Measurements from ENCODE around the gene TNN.
"Not testable (repeated sequence)": the region's sequence is repeated elsewhere in the genome, so short reads cannot be mapped to it uniquely, and the experiment has no call there.

Gene TNN

DNA sequence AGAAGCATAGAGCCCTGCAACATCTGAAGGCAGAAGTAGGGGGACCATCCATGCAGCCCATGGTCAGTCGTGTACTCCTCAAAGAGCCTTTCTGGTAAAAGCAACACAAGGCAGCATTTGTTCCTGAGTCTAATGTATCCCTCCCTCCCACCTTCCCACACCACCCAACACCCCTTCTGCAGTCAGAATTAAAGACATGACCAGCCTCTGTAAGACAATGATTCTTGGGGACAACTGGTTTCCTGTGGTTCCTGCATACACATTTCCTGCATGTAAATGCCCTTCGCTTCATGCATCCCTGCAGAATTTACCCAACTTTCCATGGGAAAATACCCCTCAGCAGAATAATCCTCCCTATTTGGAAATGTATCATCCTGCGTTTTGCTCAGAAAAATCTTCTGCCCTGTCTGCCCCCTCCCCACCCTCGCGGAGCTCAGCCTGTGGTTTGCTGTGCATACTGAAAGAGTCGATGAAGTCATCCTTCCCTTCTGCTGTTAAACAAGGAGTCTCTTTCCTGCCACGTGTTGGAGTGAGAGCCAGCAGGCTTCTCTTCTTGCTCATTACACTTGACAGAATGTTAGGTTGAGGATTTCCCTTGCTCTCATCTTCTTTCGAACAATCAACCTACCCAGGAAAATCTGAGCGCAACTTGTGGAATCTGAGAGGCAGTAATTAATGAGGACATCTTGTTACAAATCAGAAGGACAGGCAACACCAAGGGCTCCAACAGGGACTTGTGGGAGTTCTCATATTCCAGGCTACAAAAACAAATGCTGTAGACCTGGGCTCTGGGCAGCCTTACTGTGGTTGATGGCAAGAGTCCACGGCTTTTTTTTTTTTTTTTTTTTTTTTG lies 4.7 kb downstream of the TNN start:
- DNase-seq (ENCODE audit: low read depth), result peak; percentile 53

DNA sequence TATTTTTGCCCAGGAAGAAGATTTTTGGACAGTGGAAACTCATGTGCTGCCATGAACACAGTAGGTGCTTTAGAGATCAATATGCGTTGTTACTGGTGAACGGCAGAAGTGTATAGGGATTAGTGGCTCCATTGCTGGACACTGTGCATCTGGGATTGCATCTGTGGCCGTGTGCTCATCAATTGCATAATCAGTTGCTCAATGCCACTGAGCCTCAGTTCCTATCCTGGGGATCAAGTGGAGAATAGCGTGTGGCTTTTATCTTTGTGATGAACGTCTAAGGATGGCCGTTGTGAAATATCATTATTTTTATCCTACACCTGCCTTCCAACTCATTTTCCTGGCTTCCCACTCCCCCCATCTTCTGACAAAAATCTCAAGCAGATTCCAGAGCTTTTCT lies 5.4 kb downstream of the TNN start:
- DNase-seq (ENCODE audit: low read depth), result peak; percentile 16

DNA sequence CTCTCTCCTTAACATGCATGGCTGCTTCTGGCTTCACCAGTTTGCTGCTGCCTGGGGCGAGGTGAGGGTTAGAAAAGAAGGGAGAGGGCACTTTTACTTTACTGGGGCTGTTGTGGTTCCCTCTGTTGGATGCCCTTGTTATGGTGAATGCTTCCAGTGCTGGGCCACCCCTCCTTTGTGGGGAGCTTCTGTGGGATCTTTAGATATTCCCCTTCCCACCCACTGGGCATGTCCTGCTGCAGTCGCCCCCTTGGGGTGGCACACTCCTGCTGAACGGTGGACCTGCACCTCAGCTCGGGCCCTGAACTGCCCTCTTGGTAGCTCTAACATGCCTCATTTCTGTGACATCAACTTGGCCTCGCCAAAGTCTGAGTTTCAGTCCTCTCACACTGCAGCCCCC lies 6.0 kb downstream of the TNN start:
- no peak for DNase-seq (ENCODE audit: low read depth)

DNA sequence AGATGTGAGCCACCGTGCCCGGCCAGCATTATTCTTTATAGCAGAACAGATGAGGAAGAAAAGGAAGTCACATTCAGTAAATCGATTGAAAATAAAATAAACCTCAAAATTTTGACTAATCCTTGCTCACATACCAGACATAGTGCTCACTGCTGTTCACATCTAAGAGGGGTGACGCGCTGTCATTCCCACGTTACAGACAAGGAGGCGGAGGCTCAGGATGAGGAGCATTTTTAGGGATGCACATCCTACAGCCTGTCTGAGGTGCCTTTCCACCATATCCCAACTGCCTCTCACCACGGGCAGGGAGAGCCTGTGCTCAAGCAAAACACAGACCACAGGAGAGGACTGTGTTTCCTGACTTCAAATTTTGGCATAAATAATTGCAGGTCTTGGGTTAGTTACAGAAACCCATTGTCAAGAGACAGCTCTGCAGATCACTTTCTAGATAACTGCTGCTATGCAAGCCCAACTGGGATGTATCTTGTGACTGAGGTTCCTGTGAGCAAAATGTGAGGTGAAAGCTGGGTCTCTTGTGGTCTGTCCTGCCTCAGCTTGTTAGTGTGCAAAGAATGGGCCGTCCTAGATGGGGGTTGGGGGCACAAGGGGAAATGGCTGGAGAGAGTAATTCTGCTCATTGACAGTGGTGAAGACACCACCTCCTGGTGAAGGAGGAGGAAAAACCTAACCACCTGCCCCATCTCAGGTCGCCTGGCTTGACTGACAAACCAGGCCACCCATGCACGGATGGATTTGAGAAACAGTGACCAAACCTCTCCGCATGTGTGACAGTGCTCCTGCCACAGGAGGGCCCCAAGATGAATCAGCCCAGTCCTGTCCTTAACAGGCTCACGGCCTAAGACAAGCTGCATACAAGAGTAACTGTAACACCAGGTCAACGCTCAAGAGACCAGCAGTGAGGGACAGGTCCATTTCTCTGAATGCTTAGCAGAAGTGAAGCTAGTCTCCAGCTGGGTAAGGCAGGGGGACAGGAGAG lies 8.2 kb downstream of the TNN start:
- DNase-seq (ENCODE audit: low read depth), result no peak

DNA sequence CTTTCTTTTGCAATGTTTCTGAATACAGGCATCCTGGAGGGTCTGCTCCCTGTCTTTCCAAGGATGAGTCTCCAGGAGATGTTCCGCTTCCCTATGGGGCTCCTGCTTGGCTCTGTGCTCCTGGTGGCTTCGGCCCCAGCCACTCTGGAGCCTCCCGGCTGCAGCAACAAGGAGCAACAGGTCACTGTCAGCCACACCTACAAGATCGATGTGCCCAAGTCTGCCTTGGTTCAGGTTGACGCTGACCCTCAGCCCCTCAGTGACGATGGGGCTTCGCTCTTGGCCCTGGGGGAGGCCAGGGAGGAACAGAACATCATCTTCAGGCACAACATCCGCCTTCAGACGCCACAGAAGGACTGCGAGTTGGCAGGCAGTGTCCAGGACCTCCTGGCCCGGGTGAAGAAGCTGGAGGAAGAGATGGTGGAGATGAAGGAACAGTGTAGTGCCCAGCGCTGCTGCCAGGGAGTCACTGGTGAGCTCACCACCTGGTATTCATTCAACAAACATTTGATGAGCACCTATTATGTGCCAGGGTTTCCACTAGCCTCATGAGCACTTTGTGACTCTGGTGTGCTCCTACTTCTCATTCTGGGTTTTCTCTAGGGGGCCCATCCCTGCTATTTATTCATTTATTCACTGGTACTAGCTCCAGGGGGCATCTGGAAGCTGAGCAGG lies 9.9 kb downstream of the TNN start:
- DNase-seq (ENCODE audit: low read depth), result no peak

DNA sequence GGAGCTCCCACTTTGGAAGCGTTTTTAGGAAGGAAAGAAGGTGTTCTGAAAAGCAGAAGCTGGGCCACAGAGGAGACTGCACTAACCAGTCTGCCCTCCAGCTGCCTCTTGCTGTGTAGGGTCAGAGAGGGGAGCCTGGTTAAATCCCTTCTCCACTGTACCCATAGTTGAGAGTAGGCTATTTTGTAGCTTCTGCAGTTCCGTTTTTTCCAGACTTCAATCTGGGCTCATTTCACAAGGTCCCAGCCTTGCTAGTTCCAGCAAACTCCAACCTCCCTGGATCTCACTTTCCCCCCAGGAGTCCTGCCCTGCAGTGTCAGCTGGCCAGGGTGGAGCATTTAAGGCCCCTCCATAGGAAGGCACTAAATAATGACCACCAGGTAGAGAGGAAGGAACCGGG lies 11.0 kb downstream of the TNN start:
- no peak for DNase-seq (ENCODE audit: low read depth)

DNA sequence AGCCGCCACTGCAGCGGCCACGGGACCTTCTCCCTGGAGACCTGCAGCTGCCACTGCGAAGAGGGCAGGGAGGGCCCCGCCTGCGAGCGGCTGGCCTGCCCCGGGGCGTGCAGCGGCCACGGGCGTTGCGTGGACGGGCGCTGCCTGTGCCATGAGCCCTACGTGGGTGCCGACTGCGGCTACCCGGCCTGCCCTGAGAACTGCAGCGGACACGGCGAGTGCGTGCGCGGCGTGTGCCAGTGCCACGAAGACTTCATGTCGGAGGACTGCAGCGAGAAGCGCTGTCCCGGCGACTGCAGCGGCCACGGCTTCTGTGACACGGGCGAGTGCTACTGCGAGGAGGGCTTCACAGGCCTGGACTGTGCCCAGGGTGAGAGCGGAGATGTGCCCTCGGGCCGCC lies 11.7 kb downstream of the TNN start:
- no peak for DNase-seq (ENCODE audit: low read depth)

DNA sequence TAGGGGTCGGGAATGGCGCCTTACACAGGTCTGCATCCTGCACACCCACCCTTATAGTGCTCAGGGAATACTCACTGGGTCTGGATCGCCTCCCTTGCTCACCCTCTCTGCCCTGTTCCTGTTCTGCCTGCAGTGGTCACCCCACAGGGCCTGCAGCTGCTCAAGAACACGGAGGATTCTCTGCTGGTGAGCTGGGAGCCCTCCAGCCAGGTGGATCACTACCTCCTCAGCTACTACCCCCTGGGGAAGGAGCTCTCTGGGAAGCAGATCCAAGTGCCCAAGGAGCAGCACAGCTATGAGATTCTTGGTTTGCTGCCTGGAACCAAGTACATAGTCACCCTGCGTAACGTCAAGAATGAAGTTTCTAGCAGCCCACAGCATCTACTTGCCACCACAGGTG lies 12.4 kb downstream of the TNN start:
- DNase-seq (ENCODE audit: low read depth), result no peak

DNA sequence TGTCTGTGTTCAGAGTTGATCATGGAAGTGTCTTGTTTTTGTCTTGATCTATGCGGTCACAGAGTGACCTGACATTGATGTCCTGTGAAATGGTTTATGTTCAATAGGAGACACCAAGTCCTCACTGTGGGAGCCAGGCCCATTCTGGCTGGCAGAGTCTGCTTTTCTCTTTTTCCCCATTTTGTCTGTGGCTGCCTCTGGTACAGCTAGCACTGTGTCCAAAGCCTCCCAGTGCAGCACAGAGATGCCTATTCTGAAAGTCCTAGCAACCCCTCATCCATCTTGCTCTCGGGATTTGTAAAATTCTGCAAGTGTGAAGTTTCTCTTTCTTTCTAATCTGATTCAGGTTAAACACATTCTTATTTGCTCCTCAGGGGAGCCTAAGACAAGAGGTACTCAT lies 14.3 kb downstream of the TNN start:
- DNase-seq (ENCODE audit: low read depth), result no peak

DNA sequence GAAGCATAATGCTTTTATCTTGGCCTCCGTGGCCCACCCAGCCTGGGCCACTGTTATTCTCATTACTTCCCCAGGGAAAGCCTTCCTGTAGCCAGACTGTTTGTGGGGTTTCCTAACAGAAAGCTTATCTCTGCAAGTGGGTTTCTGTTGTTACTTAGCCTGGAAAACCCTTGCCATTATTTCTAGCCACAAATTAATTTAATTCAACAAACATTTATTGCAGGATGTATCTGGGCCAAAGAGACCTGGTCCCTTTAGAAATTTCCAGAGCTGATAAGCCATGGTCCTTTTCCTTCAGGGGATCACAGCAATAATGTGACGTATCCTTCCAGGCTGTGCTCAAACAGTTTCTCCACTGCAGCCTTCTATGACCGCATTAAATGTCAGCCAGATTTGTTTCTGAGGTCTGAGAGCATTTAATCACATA lies 20.9 kb downstream of the TNN start:
- DNase-seq (ENCODE audit: low read depth), result no peak

DNA sequence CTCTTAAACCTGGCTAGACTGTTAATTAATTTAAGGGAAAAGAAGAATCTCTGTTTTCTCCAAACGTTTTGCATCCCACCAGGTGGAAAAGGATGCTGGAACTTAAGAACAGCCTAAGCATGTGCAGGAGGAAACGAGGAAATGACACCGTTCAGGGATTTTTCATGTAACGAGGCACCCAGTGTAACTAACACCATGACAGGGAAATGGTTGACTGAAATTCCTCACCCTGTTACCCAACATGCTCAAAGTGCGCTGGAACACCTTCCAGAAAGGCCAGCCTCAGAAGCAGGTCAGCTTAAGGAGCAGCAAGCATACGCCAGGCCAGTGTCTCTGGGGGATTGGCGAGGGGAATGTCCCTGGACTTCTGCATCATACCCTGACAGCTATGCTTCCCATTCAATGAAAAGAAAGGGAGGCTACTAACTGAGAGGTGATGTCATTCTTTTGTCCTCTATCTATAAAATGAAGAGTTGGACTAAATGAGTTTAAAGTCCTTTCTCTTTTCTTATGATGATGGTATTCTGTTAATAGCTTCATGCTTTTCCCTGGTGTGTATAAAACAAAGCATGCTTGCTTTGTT lies 21.6 kb downstream of the TNN start:
- DNase-seq (ENCODE audit: low read depth), result no peak

DNA sequence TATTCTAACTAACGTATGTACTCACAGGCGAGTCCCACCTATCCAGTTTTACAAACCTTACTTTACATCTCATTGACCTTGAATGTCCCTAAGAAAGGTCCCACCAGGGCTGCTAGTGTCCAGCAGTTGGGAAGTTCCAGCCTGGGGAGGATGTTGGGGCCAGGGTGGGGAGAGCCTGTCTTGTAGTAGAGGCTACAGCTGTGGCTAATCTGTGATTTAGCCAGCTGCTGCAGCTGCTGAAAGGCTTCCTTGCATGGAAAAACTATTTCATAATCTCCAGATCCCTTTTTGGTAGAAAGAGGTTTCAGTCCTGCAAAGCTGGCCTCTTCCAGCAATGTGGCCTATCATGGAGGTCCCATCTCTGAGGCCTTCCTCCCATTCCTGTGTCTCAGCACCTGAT lies 23.1 kb downstream of the TNN start:
- no peak for DNase-seq (ENCODE audit: low read depth)

DNA sequence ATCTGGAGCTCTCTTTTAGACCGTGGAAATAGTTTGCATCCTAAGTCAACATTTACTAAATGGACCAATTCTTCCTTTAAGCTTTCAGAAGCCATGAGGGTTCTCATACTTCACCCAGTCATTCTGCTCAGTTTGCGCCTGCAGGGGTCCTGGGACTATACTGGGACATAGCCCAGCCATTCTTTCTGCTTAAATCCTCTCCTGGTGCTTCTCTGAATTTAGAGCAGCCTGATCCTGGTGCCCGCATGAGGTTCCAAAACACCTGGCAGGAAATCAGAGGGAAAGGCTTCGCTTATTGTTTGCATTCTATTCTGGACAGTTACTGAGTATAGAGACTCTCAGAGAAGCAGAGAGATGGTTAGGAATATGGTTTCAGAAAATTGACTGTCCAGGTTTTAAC lies 27.0 kb downstream of the TNN start:
- no peak for DNase-seq (ENCODE audit: low read depth)

DNA sequence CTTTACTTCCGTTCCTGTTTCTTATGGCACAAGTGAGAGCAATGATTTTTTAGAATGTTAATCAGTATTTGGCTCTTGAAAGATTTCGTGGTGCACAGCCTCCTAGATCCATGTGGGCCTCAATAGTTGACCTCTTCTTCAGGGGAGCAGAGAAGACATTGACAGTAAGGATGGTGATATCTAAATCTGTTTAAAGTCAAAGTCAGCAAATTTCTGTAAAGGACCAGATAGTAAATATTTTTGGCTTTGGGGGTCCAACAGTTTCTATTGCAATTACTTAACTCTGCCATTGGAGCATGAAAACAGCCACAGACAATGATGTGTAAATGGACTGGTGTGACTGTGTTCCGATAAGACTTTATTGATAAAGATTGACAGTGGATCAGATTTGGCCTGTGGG lies 27.4 kb downstream of the TNN start:
- DNase-seq (ENCODE audit: low read depth), result no peak

DNA sequence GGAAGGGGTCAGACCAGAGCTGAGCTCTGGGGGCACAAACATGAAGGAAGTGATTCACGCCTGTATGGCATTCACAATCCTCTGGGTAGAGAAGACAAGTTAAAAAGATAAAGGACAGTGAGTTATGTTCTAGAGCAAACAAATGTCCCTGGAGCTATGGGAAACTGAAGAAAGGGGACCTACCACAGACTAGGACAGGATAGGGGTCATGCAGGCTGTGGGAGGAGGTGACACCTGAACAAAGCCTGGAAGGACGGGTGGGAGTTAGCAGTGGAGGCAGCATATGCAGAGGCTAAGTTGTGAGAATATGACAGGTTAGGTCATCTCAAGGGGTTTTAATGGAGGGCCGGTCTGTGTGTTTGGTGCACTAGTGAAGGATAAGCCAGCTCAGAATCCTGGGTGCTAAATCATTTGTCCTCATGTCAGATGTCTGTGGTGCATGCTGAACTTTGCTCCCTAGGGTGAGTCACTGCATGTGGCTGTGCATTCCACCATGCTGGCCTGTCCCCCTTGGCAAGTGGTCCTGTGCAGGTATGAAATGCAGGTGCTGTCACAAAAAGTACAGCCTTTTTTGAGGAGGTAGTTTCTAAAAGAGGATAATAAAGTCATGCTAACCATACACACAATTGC lies 28.5 kb downstream of the TNN start:
- DNase-seq (ENCODE audit: low read depth), result no peak

DNA sequence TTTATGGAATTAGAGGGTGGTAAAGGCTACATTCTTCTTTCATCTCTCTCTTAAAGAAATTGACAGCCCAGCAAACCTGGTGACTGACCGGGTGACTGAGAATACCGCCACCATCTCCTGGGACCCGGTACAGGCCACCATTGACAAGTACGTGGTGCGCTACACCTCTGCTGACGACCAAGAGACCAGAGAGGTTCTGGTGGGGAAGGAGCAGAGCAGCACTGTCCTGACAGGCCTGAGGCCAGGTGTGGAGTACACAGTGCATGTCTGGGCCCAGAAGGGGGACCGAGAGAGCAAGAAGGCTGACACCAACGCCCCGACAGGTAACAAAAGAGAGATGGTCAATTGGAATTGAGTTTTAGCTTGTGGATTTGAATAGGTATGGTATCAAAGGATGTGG lies 29.7 kb downstream of the TNN start:
- DNase-seq (ENCODE audit: low read depth), result no peak

DNA sequence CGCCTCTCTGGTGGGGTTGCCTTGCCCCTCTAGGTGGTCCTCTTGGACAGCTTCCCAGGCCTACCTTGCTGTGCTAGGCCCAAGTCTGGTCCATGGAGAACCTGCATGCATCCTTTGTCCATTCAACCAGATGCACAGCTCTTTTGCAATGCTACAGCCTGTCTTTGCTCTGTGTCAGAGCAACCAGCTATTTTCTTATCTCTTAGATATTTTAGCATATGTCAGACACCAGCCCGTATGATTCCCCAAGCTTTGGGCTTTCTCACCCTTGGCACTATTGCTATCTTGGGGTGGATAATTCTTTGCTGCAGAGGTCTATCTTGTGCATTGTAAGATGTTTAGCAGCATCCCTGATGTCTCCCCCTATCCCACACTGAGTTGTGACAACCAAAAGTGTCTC lies 32.3 kb downstream of the TNN start:
- DNase-seq (ENCODE audit: low read depth), result no peak

DNA sequence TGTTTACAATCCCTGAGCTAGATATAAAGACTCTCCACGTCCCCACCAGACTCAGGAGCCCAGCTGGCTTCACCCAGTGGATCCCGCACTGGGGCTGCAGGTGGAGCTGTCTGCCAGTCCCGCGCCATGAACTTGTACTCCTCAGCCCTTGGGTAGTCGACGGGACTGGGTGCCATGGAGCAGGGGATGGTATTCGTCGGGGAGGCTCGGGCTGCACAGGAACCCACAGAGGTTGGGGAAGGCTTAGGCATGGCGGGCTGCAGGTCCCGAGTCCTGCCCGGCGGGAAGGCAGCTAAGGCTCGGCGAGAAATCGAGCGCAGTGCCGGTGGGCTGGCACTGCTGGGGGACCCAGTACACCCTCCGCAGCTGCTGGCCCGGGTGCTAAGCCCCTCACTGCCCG lies 34.5 kb downstream of the TNN start:
- not testable (repeated sequence) for DNase-seq (ENCODE audit: low read depth)

DNA sequence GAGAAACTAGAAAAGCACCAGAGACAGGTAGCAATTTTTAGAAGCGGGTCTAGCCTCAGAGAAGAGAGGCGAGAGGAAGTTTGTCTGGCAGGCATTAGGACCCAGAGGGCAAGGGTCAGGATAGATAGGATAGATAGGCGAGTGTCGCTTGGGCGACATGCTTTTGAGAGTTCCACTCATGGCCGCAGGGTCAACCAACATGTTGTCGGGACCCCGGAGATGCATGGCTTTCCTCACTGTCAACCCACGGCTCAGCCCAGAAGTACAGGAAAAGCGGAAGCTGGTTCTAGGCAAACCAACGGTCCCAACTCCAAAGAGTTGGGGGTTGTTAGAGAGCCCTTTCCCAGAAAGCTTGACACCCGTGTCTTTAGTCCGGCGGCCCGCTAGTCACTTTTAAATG lies 38.9 kb downstream of the TNN start:
- not testable (repeated sequence) for DNase-seq (ENCODE audit: low read depth)

DNA sequence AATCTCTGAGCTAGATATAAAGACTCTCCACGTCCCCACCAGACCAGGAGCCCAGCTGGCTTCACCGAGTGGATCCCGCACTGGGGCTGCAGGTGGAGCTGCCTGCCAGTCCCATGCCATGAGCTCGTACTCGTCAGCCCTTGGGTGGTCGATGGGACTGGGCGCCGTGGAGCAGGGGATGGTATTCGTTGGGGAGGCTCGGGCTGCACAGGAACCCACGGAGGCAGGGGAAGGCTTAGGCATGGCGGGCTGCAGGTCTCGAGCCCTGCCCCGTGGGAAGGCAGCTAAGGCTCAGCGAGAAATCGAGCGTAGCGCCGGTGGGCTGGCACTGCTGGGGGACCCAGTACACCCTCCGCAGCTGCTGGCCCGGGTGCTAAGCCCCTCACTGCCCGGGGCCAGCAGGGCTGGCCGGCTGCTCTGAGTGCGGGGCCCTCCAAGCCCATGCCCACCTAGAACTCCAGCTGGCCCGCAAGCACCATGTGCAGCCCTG lies 40.7 kb downstream of the TNN start:
- DNase-seq (ENCODE audit: low read depth), result not testable (repeated sequence)

DNA sequence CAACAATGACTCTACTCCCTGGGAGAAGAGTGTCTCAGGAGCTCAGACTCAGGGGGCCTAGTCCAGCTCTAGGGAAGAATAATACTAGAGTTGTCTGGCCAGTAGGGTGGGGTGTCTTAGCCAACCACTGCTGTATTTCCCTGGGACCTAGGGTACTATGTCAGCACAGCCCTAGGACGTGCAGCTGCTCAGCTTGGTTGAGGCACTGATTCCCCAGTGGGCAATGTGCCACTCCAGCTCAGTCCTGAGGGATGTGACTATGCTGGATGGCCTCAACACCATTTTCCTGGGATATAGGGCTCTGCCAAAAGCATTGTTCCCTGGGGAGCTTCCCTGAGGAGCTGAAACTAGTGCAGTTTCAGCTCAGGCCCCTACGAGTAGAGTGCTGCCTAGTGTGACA lies 47.4 kb downstream of the TNN start:
- DNase-seq (ENCODE audit: low read depth), result no peak

Data from fibroblast of the conjunctiva (primary cell).